HUES6 (cell line): Measurements from ENCODE around the gene ZNF132.
"Not testable (repeated sequence)": the region's sequence is repeated elsewhere in the genome, so short reads cannot be mapped to it uniquely, and the experiment has no call there.

Source experiments
- H3K27ac ChIP-seq: 2 replicates; pipeline ENCODE4 v1.7.0; 2013; ENCODE audit warnings: low read depth, mild to moderate bottlenecking, low read length, inconsistent platforms
- H3K27me3 ChIP-seq: 2 replicates; pipeline ENCODE4 v1.6.1; 2013; ENCODE audit warnings: low read length; ENCODE audit not compliant: control insufficient read depth, insufficient read depth
- H3K36me3 ChIP-seq: 2 replicates; pipeline ENCODE4 v1.6.1; 2013; ENCODE audit warnings: low read length; ENCODE audit not compliant: control insufficient read depth, insufficient read depth
- H3K4me1 ChIP-seq: 2 replicates; pipeline ENCODE4 v1.6.1; 2013; ENCODE audit warnings: low read length; ENCODE audit not compliant: control insufficient read depth, insufficient read depth
- H3K4me3 ChIP-seq: 2 replicates; pipeline ENCODE4 v1.5.1; 2013; ENCODE audit warnings: low read depth, low read length
- H3K9ac ChIP-seq: one replicate; pipeline ENCODE4 v1.6.1; 2013; ENCODE audit warnings: mild to moderate bottlenecking, low read length
- H3K9me3 ChIP-seq: 2 replicates; pipeline ENCODE4 v1.6.1; 2013; ENCODE audit warnings: low read depth, low read length; ENCODE audit not compliant: control insufficient read depth, insufficient read depth

The ZNF132 gene

DNA sequence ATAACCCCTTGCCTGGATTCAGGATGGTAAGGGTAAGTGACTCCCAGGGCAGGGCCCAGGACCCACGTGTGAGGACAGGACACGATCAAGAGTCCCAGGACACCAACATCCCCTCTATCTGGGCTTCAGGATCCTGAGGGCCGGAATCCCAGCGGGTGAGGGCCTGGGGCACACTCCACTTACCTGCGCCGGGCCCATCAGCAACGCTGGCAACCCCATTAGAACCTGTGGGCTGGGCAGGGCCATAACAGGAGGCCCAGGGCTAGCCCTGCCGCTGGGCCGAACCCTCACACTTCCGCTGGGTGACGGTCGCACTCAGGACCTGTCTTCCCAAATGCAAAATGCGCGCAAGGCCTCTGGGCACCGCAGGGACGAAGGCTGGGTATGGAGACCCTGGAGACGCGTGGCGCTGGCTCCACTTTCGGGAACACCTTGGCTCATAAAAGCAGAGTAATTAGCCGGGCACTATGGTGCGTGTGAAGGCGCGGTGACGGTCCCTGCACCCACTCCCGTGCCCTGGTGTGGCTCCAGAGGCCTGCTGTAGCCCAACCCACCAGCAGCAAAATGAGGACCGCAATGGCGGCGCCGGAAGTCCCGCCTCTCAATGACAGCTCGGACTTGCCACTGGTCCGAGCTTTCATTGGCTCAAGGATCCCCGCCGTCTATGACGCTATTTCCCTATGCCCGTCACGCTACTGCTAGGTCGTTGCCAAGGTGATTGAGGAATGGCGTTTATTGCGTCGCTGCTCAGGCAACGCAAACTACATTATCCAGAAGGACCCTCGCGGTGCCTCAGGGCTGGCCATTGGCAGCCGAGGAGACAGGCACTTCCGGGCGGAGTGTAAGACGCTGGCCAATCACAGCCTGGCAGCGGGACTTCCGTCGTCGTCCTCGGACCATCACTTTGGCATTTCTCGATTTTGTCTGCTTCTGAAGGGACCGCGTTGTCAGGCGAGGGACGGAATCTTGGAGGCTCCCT, at the start of gene ZNF132:
ZNF132 (minus strand) TSS at position 578 of the 979 bp plus-strand sequence; CDS start at position 246, 332 bp downstream.
- H3K36me3 ChIP-seq, result peaks cover 24% of the 10 kb centered on the region
- H3K4me1 ChIP-seq, result no peaks in the 10 kb centered on the region
- peaks cover 14% of the 10 kb centered on the region; the same call in 1 of the 2 replicates for H3K27me3 ChIP-seq
- peak within 1 kb of the TSS; percentile 83 for H3K4me3 ChIP-seq
- no peak within 1 kb of the TSS for H3K27ac ChIP-seq
- H3K9me3 ChIP-seq, result peaks cover 53% of the 10 kb centered on the region
- H3K9ac ChIP-seq, result peak within 1 kb of the TSS; percentile 71

DNA sequence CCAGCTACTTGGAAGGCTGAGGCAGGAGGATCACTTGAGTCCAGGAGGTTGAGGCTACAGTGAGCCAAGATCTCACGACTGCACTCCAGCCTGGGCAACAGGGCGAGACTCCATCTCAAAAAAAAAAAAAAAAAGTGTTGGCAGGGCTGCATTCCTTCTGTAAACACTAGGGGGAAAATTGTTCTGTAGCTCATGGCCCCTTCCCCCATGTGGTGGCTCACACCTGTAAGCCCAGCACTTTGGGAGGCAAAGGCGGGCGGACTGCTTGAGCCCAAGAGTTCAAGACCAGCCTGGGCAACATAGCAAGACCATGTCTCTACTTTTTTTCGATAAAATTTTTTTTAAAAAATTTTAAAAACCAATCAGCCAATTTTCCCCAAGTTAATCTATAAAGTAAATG, 44.4 kb upstream of the ZNF132 start:
- not testable (repeated sequence) for H3K9ac ChIP-seq, H3K4me3 ChIP-seq

DNA sequence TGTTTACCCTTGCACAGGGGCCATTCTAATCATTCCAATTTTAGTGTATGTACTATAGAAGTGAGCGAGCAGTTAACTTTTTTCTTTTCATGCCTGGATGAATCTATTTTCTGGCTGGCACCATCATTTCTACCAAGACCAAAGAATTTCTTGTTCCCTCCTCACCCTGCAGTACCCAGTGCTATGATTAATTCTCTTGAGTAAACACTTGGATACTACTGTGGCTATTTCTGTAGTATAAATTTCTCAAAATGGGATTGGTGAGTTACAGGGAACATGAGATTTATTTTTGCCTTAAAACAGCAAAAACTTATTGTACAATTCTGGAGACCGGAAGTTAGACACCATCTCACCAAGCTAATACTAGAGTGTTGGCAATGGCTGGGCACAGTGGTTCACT, 43.8 kb upstream of the ZNF132 start:
- Histone ChIP-seq H3K36me3 (peaks cover 12% of the 10 kb centered on the region), H3K4me3 (no peak overlapping the region), H3K9me3 (no peaks in the 10 kb centered on the region), H3K9ac (no peak overlapping the region), H3K27ac (no peak overlapping the region), H3K27me3 (no peaks in the 10 kb centered on the region), H3K4me1 (no peaks in the 10 kb centered on the region)

More for the DNA sequence above, 44.4 kb upstream of the ZNF132 start:
- H3K9me3 ChIP-seq, H3K27ac ChIP-seq, H3K27me3 ChIP-seq, H3K4me1 ChIP-seq: not testable (repeated sequence)
- H3K36me3 ChIP-seq, result peaks cover 12% of the 10 kb centered on the region

DNA sequence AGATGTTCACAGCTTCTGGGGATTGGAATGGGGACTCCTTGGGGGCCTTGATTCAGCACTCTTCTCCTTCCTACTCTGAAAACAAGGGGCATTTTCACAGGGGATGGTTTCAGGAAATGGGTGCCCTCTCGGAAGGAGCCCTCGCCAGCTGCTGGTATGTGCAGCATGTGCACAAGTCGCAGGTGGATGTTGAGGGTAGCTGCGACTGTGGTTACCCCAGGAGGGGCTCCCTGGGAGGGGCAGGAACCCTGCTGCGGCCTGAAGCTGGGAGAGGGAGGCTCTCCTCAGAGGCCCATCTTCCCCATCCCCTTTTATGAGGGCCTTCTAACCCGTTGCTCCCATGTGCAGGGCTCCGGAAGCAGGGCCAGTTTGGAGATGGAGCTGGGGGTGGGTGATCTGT, 42.4 kb upstream of the ZNF132 start:
- no peaks in the 10 kb centered on the region for H3K4me1 ChIP-seq
- H3K27ac ChIP-seq, result no peak overlapping the region
- H3K36me3 ChIP-seq, result peaks cover 12% of the 10 kb centered on the region
- no peaks in the 10 kb centered on the region for H3K9me3 ChIP-seq
- no peak overlapping the region for H3K4me3 ChIP-seq
- H3K27me3 ChIP-seq, result no peaks in the 10 kb centered on the region
- H3K9ac ChIP-seq, result no peak overlapping the region

DNA sequence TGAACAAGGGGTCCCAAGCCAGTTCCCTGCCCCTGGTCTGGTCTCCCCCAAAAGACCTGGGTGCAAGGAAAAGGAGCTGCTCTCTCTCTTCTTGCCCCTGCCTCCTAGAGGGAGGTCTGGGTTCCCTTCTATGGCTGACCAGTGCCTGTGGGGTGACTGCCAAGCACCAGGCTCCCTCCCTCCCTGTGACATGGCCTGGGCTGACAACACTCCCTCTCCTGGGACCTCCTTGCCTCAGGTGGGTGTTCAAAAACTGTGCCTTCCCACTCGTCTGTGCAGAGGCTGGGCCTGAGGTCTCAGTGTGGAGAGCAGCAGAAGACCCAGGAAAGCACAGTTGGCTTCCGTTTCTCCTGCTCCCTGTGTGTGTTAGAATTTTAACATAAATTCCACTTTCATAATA, 40.9 kb upstream of the ZNF132 start:
- H3K36me3 ChIP-seq, result peaks cover 12% of the 10 kb centered on the region
- H3K27me3 ChIP-seq, result no peaks in the 10 kb centered on the region
- H3K4me1 ChIP-seq, result peaks cover 4% of the 10 kb centered on the region; the same call in 1 of the 2 replicates
- no peak overlapping the region for H3K4me3 ChIP-seq
- H3K9me3 ChIP-seq, result no peaks in the 10 kb centered on the region
- no peak overlapping the region for H3K27ac ChIP-seq
- no peak overlapping the region for H3K9ac ChIP-seq

DNA sequence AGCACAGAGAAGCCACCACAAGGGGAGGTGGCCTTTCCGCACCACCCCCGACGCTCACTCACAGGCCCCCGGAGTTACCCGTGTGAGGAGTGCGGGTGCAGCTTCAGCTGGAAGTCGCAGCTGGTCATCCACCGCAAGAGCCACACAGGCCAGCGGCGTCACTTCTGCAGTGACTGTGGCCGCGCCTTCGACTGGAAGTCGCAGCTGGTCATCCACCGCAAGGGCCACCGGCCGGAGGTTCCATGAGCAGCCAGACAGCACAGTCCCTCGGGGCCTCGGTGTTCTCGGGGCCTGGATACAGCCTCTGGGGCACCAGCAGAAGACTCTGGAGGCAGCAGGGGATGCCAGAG, 40.5 kb upstream of the ZNF132 start:
- no peaks in the 10 kb centered on the region for H3K9me3 ChIP-seq
- H3K9ac ChIP-seq, result no peak overlapping the region
- no peaks in the 10 kb centered on the region for H3K27me3 ChIP-seq
- H3K27ac ChIP-seq, result no peak overlapping the region
- peaks cover 12% of the 10 kb centered on the region for H3K36me3 ChIP-seq
- peaks cover 4% of the 10 kb centered on the region; the same call in 1 of the 2 replicates for H3K4me1 ChIP-seq
- no peak overlapping the region for H3K4me3 ChIP-seq

DNA sequence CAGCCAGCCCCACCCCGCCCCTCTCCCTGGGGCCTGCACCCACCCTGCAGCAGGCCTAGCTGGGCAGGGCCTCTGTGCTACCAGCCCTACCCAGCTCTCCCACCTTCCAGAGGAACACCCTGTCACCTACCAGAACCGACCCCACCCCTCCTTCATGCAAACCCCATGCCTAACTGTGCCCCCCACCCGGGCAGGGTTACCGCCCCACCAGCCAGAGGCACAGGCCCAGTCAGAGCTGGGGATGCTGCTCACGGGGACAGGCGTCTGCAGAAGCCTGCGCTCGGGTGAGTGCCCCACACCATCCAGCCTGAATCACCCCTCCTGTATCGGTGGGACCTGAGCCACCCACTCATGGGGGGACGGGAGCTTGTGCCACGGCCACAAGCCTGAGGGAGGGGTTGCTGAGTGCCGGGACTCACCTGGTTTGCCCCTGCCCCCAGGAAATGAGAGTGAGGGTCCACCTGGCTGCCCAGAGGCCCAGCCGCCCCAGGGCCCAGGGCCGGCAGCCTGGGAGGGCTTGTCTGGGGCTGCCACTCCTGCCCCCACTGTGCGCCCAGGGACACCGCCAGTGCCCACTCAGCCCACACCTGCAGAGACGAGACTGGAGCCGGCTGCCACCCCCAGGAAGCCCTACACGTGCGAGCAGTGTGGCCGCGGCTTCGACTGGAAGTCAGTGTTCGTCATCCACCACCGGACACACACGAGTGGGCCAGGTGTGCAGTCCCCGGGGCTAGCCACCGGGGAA, 40.0 kb upstream of the ZNF132 start:
- no peaks in the 10 kb centered on the region for H3K9me3 ChIP-seq
- H3K9ac ChIP-seq, result no peak overlapping the region
- H3K36me3 ChIP-seq, result peaks cover 12% of the 10 kb centered on the region
- no peaks in the 10 kb centered on the region for H3K27me3 ChIP-seq
- no peak overlapping the region for H3K4me3 ChIP-seq
- no peak overlapping the region for H3K27ac ChIP-seq
- H3K4me1 ChIP-seq, result peaks cover 9% of the 10 kb centered on the region

DNA sequence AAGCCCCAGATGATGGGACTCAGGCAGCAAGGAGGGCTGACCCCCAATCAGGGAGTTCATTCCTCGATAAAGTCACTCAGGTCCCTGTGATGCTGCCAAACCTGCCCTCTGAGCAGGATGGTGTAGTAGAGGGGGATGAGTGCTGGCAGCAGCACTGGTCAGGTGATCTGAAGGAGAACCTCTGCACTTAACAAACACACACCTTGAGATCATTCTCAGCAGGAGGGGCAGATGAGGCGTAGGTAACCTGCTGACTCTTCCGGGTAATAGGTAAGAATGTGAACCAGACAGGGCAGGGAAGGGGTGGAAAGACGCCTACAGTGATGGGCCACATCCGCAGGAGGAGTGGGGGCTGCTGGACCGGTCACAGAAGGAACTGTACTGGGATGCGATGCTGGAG, 39.4 kb upstream of the ZNF132 start:
- H3K27me3 ChIP-seq, result no peaks in the 10 kb centered on the region
- H3K9me3 ChIP-seq, result no peaks in the 10 kb centered on the region
- peaks cover 9% of the 10 kb centered on the region for H3K4me1 ChIP-seq
- no peak overlapping the region for H3K9ac ChIP-seq
- H3K27ac ChIP-seq, result no peak overlapping the region
- no peak overlapping the region for H3K4me3 ChIP-seq
- peaks cover 12% of the 10 kb centered on the region for H3K36me3 ChIP-seq

DNA sequence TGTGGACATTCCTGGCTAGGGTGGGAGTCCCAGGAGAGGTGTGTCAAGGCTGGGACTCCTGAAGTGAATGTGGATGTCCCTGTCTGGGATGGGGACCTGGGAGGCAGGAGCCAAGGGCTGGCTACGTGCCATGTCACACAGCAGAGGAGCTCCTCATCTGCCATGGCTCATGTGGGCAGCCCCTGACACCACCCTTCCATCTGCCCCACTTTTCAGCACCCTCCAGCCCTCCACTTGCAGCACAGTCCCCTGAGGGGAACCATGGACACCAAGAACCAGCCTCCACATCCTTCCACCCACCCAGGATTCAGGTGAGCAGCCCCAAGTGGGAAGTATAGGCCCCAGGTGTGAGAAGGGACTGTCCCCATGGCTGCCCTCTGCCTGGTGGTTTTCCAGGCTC, 37.9 kb upstream of the ZNF132 start:
- Histone ChIP-seq H3K9ac (no peak overlapping the region), H3K4me3 (no peak overlapping the region), H3K9me3 (no peaks in the 10 kb centered on the region), H3K4me1 (peaks cover 9% of the 10 kb centered on the region), H3K27me3 (no peaks in the 10 kb centered on the region), H3K36me3 (peaks cover 14% of the 10 kb centered on the region), H3K27ac (no peak overlapping the region)

DNA sequence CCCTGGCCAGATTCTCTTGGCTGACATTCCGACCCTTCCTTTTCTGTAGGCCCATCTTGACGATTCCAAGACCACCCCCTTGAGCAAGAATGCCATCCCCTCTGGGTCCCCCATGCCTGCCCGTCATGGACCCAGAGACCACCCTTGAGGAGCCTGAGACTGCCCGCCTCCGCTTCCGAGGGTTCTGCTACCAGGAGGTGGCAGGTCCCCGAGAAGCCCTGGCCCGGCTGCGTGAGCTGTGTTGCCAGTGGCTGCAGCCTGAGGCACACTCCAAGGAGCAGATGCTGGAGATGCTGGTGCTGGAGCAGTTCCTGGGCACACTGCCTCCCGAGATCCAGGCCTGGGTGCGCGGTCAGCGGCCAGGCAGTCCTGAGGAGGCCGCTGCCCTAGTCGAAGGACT, 37.2 kb upstream of the ZNF132 start:
- Histone ChIP-seq H3K27me3 (no peaks in the 10 kb centered on the region), H3K27ac (no peak overlapping the region), H3K9me3 (no peaks in the 10 kb centered on the region), H3K4me3 (peak overlapping the region; percentile 80; the same call in 1 of the 2 replicates), H3K9ac (no peak overlapping the region), H3K4me1 (peaks cover 9% of the 10 kb centered on the region), H3K36me3 (peaks cover 22% of the 10 kb centered on the region)

DNA sequence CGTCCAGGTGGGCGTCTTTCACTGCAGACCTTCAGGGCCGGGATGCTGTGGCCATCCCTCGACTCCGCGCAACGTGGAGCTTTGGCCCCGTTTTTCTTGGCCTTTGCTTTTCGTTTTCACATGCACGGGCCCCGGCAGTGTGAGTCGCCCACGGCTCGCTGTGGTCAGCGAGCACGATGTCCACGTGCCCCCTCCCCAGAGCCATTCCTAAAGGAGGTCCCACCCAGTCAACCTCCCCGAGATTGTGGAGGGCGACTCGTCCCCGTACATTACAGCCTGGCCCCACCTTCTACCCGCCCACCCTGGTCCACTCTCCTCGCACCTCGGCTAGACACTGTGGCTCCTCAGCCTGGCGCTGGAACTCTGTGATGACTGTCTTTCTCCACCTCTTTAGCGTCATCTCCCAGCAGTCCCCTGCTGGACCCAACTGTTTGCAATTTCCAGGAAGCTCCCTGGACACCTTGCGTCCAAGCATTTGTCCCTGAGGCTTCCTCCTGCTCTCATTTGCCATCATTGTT, 36.6 kb upstream of the ZNF132 start:
- peak overlapping the region; percentile 80 for H3K4me3 ChIP-seq
- H3K36me3 ChIP-seq, result peaks cover 28% of the 10 kb centered on the region
- peak overlapping the region; percentile 64 for H3K9ac ChIP-seq
- H3K9me3 ChIP-seq, result no peaks in the 10 kb centered on the region
- H3K27ac ChIP-seq, result peak overlapping the region; percentile 80; the same call in 1 of the 2 replicates
- no peaks in the 10 kb centered on the region for H3K27me3 ChIP-seq
- H3K4me1 ChIP-seq, result peaks cover 9% of the 10 kb centered on the region
